H7 (cell line): ENCODE measurements around the gene KRT86. TPM values are rescaled to one million over a fixed set of nuclear protein-coding genes. Genes with fewer than 3 reads are reported as not detected.
"Not testable (repeated sequence)": the region's sequence is repeated elsewhere in the genome, so short reads cannot be mapped to it uniquely, and the experiment has no call there.

ENCODE experiments used
- DNase-seq: peaks from one replicate; pipeline ENCODE4 v3.0.0; 2012
- H3K27me3 ChIP-seq: 2 replicates; pipeline ENCODE4 v1.6.0; 2011; ENCODE audit warnings: mild to moderate bottlenecking, low read length; ENCODE audit not compliant: control insufficient read depth, insufficient read depth
- H3K36me3 ChIP-seq: replicated peaks from 2 replicates; pipeline ENCODE4 v1.5.1; 2011; ENCODE audit warnings: low read length; ENCODE audit not compliant: control insufficient read depth, insufficient read depth
- H3K4me3 ChIP-seq: 2 replicates; pipeline ENCODE4 v1.5.1; 2011; ENCODE audit warnings: low read depth, mild to moderate bottlenecking, control low read depth, low read length, moderate library complexity; ENCODE audit not compliant: insufficient read depth
- total RNA-seq: library from RNA; depleted of rRNA; stranded (reverse); fragments of >200 nt; shearing (Covaris generic); gene quantifications from 2 replicates; pipeline ENCODE4 v1.2.3, GENCODE V29; 2014

The KRT86 gene
- total RNA-seq, 1 experiment from 2014 or later: not detected

DNA sequence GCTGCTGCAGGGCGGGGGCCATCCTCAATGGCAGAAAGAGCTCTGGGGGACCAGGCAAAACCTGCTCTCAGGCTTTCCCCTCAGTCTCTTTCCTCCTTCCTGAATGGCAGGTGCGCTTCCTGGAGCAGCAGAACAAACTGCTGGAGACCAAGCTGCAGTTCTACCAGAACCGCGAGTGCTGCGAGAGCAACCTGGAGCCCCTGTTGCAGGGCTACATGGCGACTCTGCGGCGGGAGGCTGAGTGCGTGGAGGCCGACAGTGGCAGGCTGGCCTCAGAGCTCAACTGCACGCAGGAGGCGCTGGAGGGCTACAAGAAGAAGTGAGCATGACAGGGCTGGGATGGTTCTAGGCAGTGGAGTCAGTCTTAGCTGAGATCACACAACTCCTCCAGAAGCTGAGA lies 69.7 kb downstream of the KRT86 start:
- DNase-seq: no peak
- H3K4me3 ChIP-seq: no peak overlapping the region
- no peaks in the 10 kb centered on the region for H3K36me3 ChIP-seq
- no peaks in the 10 kb centered on the region for H3K27me3 ChIP-seq

DNA sequence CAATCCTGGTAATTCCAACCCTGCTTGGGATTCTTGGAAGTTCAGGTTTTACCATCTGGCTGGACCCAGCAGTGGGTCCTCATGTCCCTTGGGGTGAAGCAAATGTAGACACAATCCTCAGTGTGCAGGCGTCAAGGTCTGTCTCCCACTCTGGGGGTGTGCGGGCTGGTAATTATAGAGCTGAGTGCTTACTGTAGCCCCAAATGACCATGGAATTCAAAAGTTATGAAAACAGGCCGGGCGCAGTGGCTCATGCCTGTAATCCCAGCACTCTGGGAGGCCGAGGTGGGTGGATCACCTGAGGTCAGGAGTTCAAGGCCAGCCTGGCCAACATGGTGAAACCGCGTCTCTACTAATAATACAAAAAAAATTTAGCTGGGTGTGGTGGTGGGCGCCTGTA lies 70.6 kb downstream of the KRT86 start:
- not testable (repeated sequence) for DNase-seq, H3K27me3 ChIP-seq, H3K36me3 ChIP-seq, H3K4me3 ChIP-seq

DNA sequence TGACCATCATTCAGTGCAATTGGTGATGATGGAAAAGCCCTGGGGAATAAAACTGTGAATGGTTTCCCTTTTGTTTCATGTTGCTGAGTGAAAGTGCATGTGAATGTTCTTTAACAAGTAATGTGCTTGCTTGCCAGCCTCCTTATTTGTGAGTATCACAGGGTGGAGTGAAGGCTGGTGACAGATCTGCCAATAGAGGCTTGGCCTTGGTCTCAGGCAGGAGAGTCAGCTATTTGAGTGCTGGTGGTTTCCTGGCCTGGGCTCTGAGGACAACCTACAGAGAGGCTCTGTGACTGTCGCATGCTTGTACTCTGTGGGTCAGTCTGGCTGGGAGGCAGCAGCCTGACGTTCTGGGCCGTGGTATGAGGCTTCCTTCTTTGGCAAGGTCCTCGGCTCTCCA lies 72.1 kb downstream of the KRT86 start:
- DNase-seq: no peak
- Histone ChIP-seq H3K4me3 (no peak overlapping the region), H3K36me3 (no peaks in the 10 kb centered on the region), H3K27me3 (no peaks in the 10 kb centered on the region)

DNA sequence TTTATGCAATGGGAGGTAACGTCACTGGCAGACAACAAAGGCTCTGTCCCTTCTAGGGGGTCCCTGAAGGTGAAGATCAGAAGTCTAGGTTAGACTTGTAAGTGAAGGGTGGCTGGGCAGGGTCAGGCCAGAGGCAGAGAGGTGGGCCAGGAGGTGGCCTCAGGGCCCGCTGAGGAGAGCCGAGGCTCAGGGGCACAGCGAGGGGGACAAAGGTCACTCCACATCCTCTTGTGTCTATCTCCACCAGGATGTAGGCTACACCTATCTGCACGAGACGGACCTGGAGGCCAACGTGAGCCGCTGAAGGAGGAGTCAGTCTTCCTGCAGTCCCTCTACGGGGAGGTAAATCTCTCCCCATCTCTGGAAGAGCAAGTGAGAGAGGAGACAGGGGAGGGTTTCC lies 72.6 kb downstream of the KRT86 start:
- Histone ChIP-seq H3K27me3 (no peaks in the 10 kb centered on the region), H3K36me3 (no peaks in the 10 kb centered on the region), H3K4me3 (no peak overlapping the region)
- no peak for DNase-seq

DNA sequence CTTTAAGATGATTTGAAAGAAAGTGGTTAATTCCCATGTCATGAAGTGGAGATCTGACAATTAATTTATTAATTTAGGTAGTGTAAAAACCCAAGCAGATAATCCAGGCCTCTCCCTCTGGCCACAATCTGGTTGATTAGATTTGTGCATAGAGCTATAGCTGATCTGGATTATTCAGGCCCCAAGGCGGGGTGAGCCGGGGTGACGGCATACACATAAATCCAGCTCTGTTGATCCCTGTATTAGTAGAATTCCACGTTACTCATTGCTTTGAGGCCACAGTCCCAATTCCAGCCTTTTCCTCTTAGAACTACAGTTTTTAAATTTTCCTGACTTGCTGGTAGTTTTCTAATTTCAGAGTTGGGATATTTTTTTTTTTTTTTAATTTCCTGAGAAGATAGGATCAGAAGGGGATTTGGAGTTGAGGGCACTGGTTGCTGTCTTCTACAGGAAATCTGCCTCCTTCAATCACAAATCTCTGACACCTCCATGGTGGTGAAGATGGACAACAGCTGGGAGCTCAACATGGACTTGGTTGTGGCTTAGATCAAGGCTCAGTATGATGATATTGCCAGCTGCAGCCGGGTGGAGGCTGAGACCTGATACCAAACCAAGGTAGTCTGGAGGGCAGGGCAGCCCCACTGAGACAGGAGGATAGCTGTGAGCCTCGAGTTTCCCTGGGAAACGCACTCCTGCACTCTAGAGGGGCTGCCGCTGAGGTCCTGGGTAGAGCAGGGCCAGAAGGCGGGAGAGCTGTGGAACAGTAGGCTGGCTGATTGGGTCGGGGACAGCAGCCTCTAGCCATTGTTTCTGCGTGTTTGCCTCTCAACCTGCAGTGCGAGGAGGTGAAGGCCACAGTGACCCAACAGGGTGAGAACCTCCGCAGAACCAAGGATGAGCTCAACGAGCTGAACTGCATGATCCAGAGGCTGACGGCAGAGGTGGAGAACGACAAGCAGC lies 73.4 kb downstream of the KRT86 start:
- H3K27me3 ChIP-seq: no peaks in the 10 kb centered on the region
- no peak overlapping the region for H3K4me3 ChIP-seq
- H3K36me3 ChIP-seq: no peaks in the 10 kb centered on the region
- DNase-seq: no peak

DNA sequence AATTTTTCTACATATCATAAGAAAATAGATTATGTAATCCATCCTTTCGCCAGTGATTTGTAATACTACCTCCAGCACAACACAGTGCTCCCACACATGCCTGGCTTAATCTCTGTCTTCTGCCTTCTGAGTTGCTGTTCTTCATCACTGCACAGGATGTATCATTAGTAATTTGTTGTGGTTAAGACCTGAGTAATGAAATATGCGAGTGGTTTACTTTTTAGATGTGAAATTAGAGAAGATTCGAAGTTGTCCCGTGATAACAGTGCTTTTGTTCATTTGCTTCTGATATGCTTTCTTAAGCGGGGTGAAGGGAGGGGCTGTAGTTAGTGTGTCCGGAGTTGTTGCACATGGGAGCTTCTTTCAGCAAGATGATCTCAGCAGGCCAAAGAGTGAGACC lies 74.8 kb downstream of the KRT86 start:
- no peaks in the 10 kb centered on the region for H3K27me3 ChIP-seq
- no peak for DNase-seq
- no peak overlapping the region for H3K4me3 ChIP-seq
- H3K36me3 ChIP-seq: no peaks in the 10 kb centered on the region

DNA sequence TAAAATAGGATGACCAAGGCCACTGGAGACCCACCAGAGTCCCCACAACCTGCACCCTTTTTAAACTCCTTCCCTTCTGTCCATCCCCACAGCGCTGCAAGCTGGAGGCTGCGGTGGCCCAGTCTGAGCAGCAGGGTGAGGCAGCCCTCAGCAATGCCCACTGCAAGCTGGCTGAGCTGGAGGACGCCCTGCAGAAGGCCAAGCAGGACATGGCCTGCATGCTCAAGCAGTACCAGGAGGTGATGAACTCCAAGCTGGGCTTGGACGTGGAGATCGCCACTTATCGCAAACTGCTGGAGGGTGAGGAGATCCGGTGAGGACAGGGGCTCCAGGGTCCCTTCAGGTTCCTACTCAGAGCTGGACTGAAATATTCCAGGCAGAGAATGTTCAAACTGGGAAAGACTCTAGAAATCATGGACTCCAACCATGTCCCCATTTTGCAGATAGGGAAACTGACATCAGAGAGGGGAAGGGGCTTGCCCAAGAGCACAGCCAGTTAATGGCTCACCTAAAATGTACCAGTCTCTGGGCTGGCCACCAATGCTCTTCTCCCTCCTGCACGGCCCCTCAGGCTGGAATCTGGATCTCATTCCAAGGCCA lies 75.7 kb downstream of the KRT86 start:
- Histone ChIP-seq H3K27me3 (no peaks in the 10 kb centered on the region), H3K4me3 (no peak overlapping the region), H3K36me3 (no peaks in the 10 kb centered on the region)
- DNase-seq: no peak

DNA sequence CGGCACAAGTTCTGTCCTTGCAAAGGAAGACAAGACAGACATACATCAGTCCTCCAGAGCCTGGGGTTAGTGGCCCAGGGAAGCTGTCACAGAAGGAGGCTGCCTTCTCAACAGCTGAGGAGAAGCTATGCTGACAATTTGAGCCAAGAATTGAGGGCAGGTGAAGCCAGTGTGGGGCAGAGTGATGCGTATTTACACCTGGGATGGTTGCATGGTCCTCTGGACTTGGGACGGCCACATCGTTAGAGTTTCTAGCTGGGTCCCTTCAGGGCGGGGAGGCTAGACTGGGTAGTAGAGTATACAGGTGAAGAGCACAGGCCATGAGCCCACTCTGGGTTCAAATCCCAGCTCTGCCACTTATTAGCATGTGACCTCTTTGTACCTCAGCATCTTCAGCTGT lies 76.3 kb downstream of the KRT86 start:
- no peak for DNase-seq

DNA sequence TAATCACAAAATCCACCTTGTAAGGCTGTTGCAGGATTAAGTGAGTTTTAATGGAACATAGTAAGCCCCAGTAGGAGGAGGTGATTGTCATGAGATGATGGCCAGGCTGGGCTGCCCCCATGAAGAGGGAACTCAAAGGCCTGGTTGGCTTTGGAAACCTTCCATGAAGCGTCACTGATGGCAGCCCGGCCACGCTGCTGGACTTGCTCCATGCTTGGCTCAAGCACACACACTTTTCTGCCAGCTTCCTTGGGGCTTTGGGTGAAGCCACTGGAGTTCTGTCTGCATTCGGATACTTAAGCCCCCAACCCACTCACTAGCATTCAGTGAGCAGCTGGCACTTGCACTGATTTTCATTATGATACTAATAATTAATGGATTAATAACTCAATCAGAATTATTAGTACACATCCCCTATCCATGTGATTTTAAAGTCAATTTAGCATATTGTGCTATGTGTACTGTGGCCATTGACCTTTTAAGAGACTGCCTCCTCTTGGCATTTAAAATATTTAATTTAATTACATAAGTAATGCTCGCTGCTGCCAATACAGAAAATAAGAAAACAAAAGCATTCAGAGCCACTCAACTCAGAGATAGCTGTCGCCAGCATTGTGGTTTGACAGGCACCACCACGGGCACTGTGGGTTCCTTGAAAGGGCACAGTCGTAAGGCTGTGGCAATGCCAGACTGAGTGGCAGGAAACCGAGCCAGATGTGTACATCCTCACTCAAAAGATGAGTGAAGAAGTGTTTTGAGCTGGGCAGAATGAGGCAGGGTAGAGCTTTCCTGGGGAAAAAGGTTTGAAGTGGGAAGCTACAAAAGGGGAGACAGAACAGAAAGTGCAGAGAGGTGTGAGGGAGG lies 77.0 kb downstream of the KRT86 start:
- H3K27me3 ChIP-seq: no peaks in the 10 kb centered on the region
- H3K4me3 ChIP-seq: no peak overlapping the region
- H3K36me3 ChIP-seq: no peaks in the 10 kb centered on the region
- no peak for DNase-seq

More for the DNA sequence above, 76.3 kb downstream of the KRT86 start:
- Histone ChIP-seq H3K27me3 (no peaks in the 10 kb centered on the region), H3K4me3 (no peak overlapping the region), H3K36me3 (no peaks in the 10 kb centered on the region)

DNA sequence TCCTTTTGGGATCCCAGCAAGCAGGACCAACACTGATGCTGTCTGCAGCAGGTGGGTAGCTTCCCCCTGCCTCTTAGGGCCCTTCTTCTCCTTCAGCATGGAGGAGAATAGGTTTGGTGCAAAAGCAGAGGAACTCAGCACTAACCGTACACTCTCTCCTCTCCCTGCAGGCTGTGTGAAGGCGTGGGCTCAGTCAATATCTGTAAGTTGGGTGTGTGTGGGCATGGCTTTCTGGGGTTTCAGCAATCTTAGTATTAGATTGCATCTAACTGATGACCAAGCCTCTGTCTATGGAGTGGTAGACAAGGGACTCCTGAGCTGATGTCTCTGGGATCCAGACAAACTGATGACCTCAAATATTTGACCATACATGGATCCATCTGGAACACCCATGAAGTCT lies 78.5 kb downstream of the KRT86 start:
- H3K36me3 ChIP-seq: no peaks in the 10 kb centered on the region
- H3K4me3 ChIP-seq: no peak overlapping the region
- DNase-seq: no peak
- no peaks in the 10 kb centered on the region for H3K27me3 ChIP-seq

DNA sequence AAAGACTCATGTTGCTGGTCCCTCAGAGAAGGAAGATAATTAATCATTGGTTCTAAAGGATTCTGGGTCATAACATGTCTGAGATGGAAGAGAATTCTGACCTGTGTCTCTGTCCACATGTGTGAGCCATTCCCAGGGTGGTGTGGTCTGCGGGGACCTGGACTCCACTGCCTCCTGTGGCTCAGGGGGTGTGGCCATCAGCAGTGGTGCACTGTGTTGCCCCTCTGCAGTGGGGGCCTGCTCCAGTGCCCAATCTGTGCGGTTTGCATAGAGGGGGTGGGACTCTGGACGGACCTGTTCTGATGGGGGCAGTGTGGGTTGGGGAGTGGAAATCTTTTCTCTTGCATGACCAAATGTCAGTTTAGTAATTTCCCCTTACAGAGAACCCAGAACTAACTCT lies 79.3 kb downstream of the KRT86 start:
- DNase-seq: no peak
- no peaks in the 10 kb centered on the region for H3K36me3 ChIP-seq
- H3K27me3 ChIP-seq: no peaks in the 10 kb centered on the region
- H3K4me3 ChIP-seq: no peak overlapping the region

DNA sequence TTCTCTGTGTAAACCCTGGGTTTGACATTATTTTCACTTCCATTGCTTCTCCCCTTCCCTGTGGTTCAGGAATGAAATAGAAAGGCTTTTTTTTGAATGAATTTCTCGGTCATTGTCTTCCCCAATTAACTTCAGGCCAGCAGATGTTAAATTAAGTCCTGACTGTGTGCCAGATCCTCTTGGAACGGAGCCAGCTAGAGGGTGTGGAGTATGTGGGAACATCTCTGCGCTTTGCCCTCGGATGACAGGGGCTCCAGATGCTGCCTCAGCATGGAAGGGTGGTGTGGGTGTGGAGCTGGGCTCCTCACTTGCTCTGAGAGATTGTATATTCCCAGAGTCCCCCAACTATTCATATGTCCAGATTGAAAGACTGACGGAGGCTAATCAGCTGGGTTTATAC lies 79.8 kb downstream of the KRT86 start:
- Histone ChIP-seq H3K27me3 (no peaks in the 10 kb centered on the region), H3K36me3 (no peaks in the 10 kb centered on the region), H3K4me3 (no peak overlapping the region)
- no peak for DNase-seq

DNA sequence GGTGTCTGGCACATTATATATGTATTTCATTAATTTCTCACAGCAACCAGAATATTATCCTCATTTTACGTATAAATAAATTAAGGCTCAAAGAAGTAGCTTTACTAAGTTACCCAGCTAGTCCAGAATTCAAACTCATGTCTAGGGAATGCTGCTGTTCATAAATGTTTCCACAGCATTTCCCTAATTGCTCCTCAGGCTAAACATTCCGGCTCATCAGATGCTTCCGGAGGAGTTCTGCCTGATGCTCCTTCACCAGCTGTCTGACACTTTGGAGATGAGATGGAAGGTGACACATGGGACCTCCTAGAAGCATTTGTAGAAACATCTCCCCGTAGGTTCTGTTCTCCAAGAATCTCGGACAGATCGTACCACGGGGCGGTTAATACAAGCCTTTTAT lies 80.7 kb downstream of the KRT86 start:
- H3K27me3 ChIP-seq: no peaks in the 10 kb centered on the region
- no peak overlapping the region for H3K4me3 ChIP-seq
- H3K36me3 ChIP-seq: no peaks in the 10 kb centered on the region

DNA sequence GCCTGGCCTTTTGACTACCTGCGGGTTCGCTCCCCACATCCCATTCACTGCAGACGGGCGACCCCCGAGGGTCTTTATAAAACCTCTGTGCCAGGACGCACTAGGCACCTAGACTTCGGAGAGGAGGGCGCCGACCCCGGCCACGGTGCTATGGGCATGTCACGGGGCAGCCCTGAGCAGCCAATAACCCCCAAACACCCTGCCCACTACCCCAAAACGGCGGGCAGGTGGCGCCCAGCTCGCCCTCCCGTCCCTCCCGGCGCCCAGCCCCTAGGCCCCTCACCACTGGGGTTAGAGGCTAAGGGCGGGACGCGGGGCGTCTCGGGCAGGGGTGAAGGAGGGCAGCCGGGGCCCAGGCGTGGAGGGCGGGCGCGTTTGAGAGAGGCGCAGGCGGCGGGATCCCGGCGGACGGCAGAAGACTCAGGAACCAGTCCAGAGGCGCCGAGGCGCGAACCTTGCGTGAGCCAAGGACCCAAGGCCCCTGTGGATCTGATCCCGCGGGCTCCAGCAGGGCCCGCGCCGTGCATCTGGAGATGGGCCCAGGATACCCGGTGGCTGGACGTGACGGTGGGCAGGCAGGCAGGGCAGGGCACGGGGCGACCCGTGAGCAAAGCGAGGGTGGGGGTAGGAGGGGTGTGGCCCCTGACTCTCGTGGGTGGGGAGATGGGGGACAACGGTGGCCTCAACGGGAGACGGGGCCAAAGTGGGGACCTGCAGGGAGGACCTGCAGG lies 81.8 kb downstream of the KRT86 start:
- DNase-seq: no peak
- no peaks in the 10 kb centered on the region for H3K27me3 ChIP-seq
- H3K36me3 ChIP-seq: no peaks in the 10 kb centered on the region
- no peak overlapping the region for H3K4me3 ChIP-seq

More for the DNA sequence above, 80.7 kb downstream of the KRT86 start:
- DNase-seq: no peak
